GM21423 (cell line): ENCODE data around the gene KIF23.

Source experiments
- ATAC-seq: cut with Tn5 transposase; IDR thresholded peaks from one replicate; pipeline ENCODE4 v1.9.1; 2021; ENCODE audit warnings: mild to moderate bottlenecking, moderate library complexity; ENCODE audit not compliant: unreplicated experiment

Gene KIF23

DNA sequence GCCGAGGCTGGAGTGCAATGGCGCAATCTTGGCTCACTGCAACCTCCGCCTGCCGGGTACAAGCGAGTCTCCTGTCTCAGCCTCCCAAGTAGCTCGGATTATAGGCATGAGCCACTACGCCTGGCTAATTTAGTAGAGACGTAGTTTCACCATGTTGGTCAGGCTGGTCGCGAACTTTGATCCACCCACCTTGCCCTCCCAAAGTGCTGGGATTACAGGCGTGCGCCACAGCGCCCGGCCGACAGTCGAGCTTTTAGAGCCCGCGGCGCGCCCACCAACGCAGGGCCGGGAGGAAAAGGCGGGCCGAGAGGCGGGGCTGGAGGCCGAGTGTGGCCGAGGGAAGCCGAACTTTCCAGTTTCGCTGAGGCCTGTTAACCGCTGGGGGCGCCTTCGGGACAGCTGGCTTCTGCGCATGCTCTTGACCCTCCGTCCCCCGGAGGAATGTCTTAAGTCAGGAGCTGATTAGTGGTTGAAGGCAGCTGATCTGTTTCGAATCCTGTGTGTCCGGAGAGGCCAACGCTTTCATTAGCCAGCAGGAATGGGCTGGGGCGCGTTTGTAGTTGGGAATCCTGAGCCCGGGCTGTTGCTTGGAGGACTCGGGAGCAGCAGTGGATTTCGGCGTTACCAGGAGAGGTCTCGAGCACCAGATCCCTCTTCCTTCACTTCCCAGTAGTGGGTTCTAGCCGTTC lies 48.5 kb downstream of the KIF23 start:
- ATAC-seq: peak; percentile 89

DNA sequence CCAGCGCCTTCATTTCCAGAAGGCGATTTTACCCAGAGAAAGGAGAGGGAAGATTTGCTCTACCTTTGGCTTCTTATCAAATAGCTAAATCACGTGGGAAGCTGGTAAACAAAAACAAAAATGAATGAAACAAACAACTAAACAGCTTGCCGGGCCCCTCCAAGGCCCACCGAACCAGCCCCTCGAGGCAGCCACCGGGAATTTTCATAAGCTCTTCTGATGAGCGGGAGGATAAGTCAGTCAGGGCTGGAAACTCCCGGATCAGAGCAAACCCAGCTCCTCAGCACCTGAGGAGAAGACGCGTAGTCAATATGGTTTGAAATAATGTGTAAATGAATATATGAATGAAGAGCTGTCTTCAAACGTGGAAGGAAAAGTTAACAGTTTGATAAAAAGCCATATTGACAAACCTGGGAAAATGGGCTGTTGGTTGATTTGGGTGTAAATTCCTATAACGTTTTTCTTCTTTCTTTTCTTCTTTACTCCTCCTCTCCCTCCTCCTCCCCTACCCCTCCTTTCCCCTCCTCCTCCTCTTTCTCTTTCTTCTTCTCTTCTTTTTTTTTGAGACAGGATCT lies 49.1 kb downstream of the KIF23 start:
- ATAC-seq: no peak

DNA sequence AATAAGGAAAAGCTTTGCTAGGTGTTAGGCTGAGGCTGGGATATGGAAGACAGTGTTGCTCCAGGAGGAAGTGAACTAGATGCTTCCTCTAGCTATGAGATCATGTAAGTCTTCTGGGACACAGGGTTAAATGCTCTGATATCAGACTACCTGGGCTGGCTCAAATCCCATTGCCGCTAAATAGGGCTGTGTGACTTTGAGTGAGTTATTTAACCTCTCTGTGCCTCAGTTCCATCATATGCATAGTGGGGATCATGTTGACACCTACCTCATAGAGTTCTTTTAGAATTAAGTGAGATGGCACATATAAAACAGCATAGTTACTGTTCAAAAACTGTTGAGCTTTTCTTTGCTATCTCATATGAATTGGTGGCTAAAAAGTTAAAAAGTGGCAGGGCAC lies 51.1 kb downstream of the KIF23 start:
- no peak for ATAC-seq

DNA sequence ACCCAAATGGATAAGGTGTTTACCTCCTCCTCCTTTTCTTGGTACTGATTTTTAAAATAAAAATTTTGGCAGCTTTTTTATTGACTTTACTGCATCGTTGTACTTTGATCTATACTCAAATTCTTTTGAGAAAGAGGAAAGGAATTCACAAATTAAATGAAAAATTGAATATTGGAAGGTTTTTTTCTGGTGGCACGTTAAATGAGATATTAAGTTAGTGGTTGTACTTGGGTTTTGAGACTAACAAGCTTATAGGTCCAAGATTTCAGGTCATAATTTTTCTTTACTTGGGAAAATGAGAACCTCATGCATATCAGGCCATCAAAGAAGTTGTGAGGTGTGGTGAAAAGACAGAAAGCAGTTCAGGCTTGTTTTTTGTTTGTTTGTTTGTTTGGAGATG lies 52.6 kb downstream of the KIF23 start:
- ATAC-seq: no peak

DNA sequence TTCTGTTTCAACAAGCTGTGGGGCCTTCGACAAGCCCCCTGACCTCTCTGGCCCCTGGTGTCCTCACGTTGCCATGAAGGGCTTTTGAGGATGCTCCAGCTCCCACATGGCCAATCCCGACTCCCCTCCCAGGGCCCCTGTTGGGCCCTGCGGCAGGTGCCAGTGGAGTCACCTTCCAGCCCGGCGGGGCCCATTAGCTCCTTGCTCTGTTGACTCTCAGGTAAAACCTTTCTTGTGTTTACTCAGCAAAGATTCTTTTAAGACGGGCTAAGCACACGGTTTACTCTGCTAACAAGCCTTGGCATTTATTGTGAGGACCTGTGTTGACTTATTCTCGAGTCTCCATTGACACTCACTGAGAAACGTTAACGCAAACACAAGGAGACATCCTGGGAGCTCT lies 53.5 kb downstream of the KIF23 start:
- ATAC-seq: no peak

DNA sequence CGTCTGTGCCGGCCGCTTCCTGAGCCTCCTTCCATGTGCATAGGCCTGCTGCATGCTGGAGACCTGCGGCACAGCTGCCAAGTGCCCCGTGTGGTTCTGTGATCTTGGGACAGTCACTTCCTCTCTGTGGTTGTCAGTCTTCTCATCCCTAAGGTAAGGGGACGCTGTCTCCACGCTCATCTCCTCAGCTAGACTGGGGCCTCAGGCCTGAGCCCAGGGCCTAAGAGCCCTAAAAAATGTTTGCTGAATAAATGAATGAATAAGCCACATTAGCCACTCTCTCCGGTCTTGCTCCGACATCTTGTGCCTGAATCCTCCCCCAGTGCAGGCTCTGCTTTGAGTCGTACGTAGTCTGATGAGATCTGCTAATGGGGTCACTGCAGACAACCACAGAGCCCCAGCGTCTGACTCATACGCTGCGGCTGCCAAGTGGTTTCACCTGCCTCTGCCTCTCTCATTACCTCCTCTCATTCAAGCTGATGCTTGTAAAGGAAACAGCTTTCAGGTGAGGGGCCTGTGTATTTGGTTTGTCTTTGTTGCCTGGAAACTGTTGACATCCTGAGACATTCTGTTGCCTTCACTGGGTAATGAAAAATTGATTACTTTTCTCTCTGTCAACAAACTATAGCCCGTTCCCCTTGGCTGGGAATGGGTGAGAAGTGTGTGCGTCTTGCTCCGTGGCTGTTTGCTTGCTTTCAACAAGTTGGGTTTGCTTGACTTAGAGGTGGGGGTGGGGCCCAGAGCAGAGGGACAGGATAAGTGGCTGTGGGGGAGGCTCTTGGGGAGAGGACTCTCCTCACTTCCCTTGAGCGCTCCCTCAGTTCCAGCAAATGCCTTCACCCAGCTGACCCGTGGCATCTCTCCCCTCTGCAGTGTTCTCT lies 54.3 kb downstream of the KIF23 start:
- ATAC-seq: no peak

DNA sequence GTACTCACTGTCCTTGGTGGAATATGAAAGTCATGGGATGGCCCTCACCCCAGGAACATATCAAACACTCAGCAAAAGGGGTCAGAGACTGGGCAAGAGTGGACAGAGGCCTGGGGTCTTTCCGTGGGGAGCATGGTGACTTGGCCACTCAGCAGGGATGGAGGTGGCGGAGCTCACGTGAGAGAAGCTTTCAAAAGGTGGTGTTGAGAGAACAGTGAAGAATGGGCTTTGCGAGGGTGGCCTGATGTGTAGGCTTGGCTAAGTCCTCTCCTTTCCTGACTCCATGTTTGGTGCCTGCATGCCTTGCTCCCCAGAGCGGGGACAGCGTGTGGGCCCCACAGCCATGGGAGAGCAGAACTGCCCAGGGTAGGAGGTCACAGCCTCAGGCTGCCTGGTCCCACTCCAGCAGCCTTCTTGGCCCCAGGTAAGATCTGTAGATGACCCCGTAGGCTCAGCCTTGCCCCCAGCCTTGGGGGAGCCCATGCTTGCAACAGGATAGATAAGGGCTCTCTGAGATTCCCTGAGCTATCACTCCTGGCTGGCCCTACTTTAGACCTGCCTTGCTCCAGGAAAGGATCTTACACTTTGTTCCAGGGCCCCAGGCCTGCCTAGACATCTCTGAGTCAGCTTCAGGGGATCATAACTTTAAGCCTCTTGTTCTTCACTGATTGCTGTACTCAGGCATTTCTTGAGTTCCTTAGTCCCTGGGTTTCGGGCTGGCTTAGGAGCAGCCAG lies 55.5 kb downstream of the KIF23 start:
- no peak for ATAC-seq

DNA sequence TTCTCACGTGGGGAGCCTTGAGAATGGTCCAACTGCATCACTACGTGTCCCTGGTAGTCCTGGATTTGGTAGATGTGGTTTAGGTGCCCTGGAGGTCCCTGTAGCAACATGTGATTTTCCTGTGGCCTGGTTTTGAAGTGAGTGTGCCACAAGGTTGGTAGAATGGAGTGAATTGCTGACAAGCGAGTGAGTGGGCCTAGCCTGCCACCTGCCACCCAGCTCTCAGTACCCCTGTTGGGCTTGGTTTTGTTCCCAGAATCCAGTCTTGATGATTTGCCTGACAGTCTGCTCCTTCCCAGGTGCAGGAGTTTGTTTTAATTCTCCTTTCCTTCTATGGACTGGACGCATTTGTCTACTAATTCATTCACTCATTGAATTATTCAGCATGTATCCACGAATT lies 57.9 kb downstream of the KIF23 start:
- no peak for ATAC-seq

DNA sequence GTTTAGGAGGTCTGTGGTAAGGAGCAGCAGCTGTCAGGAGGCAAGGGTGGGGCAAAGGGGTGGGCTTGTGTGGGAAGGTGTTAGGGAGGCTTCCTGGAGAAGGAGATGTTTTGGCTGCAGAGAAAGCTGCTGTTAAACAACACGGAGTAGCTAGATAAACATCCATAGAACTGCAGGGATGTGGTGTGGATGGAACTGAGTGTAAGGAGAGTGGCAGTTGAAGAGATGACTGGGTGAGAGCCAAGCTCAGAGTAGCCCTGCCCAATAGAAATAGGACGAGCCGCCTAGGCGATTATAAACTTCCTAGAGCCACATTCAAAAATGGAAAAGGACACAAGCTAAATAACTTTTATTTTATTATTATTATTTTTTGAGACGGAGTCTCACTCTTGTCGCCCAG lies 58.4 kb downstream of the KIF23 start:
- ATAC-seq: no peak

DNA sequence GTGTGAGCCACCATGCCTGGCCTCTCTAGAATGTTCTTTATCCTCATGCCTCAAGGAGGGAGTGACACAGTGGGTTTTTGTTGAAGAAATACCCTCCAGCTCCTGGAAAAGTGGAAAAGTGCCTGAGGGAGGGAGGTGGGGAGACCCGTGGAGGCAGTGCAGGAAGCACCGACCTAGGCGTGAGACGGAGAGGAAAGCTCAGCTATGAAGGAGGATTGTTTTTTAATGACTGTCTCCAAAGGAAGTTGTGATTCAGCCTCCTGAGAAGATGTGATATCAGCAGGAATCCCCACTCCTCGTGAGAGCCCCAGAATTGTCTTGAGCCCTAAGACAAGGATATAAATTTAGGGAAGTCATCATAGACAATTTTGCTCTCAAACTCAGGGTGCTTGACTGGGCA lies 60.1 kb downstream of the KIF23 start:
- ATAC-seq: no peak

DNA sequence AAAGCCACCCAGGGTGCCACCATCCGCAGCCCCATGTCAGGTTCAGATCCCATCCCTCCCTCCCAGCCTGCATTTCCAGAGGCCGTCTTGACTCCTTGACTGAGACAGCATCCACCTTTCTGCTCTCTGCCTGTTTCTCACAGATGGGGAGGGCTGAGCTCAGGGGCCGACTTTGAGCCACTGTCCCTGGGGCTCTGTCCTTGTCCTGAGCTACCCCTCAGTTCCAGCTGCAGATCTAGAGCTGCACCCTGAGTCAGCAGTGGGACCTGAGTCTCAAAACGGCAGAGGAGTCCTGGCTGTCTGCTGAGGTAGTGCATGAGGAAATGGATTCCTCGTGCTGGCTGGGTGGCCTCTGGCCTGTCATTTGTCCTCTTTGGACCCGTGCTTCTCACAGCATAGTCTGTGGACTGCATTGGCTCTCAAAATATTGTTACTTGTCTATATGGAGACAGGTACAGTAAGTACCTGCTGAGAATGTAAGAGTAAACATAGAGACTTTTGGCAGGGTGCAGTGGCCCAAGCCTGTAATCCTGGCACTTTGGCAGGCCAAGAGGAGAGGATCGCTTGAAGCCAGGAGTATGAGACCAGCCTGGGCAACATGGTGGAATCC lies 60.8 kb downstream of the KIF23 start:
- ATAC-seq: no peak

DNA sequence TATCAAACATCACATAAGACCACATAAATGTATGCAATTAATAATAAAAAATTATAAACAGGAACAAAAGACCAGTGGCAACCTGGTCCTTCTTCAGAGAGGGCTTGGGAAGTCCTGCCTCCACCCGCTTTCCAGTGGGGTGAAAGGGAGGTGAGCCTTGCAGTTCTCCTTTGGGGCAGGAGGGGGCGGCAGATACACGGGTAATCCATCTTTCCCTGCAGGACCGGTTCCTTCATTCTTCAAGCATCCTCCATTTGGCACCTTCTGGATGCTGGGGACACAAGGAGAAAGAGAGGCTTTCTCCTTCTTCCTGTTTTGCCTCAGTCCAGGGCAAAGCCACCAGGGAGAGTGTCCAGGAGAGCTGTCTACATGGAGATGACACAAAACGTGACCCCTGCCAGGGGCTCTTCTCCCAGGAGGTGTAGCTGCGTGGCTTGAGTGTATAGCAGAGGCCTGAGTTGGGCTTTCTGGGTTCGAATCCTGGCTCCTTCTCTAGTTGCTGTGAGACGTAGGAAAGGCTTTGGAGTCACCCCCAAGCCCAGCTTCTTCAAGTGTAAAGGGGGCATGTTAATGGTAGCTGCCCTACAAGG lies 61.7 kb downstream of the KIF23 start:
- ATAC-seq: no peak

DNA sequence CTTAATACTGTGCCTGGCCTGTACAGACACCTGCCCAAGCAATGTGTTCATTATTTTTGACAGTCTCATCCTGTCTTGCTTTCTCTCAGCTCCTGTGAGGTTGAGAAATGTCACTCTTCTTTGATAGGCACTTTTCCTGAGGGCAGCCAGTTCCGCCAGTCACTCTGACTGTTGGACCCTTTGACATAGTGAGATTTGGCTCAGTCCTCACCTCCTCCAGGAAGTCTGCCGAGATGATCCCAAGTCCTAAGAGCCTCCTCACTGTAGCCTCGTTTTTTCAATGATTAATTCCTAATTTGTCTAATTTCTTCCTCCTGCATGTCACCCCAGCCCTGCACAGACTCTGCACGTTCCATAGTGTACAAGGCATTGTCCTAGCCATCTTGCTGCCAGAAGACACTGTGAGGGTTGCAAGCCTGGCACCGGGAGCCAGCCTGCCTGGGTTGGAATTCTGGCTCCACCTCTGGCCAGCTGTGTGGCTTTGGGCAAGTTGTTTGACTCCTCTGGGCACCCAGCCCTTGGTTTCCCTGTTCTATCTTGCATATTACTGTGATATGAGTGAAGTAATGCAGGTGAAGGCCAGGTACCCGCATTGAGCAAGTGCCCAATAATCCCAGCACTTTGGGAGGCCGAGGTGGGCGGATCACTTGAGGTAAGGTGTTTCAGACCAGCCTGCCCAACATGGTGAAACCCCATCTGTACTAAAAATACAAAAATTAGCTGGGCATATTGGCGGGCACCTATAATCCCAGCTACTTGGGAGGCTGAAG lies 62.7 kb downstream of the KIF23 start:
- no peak for ATAC-seq

DNA sequence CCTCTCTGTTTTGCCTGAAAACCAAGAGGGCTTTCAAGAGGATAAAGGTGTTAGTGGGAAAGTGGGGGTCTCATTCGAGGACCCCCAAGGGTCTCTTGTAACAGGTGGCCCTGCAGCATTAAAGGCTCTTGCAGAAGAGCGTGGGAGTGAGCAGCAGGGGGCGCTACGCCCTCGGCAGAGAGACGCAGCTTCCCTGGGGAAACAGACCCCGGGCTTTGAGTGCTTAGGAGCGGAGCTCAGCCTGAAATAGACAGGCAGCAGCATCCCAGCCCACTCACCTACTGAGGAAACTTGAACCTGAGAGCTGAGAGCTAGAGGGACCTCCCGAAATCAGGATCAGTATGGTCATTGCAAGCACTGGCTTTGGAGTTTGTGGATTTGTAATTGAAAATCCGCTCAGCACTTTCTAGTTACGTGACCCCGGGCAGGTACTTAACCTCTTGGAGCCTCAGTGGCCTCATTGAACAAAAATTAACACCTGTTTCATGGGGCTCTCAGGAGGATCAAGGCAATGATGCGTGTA lies 64.2 kb downstream of the KIF23 start:
- ATAC-seq: no peak

DNA sequence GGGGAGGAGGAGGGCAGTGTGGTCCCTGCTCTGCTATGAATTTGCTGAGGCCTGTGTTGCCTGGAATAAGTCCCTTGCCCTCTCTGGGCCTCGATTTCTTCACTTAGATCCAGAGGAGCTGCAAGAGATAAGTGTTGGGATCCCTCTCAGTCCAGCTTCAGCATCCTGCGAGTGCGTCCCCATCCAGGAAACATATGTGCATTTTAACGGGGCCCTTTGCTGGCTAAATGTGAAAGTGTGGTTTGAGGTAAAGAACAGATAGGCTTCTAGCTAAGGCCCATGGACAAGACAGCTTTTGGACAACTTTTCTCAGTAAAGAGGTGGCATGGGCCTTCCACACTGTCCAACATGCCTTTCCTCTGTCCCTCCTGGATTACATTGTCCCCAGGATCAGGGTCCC lies 64.9 kb downstream of the KIF23 start:
- no peak for ATAC-seq

DNA sequence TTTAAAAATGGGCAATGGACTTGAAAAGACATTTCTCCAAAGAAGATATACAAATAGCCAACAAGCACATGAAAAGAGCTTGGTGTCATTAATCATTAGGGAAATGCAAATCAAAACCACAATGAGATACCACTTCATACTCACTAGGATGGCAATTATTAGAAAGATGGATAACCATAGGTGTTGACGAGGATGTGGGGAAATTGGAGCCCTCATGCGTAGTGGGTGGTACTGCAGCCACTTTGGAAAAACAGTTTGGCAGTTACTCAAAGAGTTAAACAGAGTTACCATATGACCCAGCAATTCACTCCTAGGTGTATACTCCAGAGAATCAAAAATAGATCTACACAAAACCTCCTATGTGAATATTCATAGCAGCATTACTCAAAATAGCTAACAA lies 65.8 kb downstream of the KIF23 start:
- no peak for ATAC-seq

DNA sequence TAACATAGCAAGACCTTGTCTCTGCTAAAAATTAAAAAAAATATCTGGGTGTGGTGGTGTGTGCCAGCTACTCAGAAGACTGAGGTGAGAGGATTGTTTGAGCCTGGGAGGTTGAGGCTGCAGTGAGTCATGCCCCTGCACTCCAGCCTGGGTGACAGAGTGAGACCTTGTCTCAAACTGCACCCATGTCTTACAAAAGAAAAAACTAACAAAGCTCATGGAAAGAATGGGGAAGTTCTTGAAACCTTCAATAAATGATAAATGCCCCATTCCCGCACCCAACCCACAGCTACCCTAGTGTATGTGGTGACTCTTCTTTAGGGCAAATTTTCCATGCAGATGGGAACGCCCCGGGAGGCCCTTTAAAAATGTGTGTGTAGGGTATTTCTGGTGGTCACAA lies 66.8 kb downstream of the KIF23 start:
- ATAC-seq: no peak

DNA sequence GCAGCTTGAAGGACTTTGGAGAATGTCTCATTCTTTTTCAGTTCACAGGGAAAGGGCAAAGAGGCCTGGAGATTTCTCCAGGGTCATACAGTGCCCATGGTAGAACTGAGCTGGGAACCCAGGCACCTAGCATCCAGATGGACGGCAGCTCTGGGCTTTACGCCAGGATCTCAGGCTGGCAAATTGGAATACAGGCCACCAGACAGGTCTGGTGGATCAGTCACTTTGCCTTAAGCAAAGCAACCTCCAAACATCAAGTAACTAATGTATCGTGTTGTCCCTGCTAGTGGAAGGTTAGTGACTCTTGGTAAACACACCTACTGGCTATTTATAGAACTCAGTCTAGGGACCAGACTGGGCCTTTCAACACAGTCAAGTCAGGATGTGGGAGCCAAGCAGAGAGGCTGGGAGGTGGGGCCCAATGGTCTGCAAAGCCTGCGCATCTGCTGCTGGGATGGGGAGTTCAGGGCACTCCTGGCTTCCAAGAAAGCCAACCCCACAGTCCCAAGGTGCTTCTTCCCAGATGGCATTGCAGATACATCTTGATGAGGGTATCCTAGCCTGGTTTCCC lies 68.6 kb downstream of the KIF23 start:
- no peak for ATAC-seq

DNA sequence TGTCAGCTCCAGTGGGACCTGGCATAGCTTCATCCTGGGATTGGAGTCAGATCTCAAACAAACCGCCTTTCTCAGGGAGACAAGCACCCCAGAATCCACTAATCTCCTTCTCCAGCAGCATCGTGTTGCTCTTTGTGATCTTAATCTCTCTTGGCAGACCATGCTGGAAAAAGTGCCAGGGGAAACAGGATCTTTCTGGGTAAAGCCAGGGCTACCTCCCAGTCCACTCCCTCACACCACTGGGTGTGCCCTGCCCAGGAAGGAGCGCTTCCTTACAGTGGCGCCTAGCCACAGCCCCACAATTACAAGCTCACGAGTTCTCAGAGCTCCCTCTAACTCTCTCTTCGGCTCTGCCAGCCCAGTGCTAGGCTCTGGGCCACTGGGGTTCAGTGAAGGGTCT lies 70.7 kb downstream of the KIF23 start:
- no peak for ATAC-seq
